WERI-Rb-1 (cell line): ENCODE results near the gene TPM4.

Source experiments
- DNase-seq: peaks from one replicate; pipeline ENCODE4 v3.0.0-alpha.2; 2020
- H3K27ac ChIP-seq: fragments of 250-450 bp; sonication (Bioruptor Pico); 2 replicates; pipeline ENCODE4 v1.5.1; 2020; ENCODE audit warnings: mild to moderate bottlenecking, moderate library complexity
- H3K27me3 ChIP-seq: fragments of 250-450 bp; sonication (Bioruptor Pico); 2 replicates; pipeline ENCODE4 v1.5.1; 2021; ENCODE audit warnings: mild to moderate bottlenecking, low read depth, moderate library complexity; ENCODE audit not compliant: insufficient read depth, severe bottlenecking
- H3K36me3 ChIP-seq: fragments of 250-450 bp; sonication (Bioruptor Pico); 2 replicates; pipeline ENCODE4 v1.5.1; 2020; ENCODE audit warnings: mild to moderate bottlenecking, moderate library complexity
- H3K4me3 ChIP-seq: 2 replicates; pipeline ENCODE4 v1.5.1; 2011; ENCODE audit warnings: low read depth, mild to moderate bottlenecking, control low read depth, low read length
- H3K9me3 ChIP-seq: fragments of 250-450 bp; sonication (Bioruptor Pico); 2 replicates; pipeline ENCODE4 v1.5.1; 2021; ENCODE audit warnings: mild to moderate bottlenecking, moderate library complexity; ENCODE audit not compliant: severe bottlenecking
- TF ChIP-seq, protein P1 (sequence below): IDR thresholded peaks from 2 replicates; pipeline ENCODE4 v1.5.1; 2011; ENCODE audit warnings: low read depth, mild to moderate bottlenecking, control low read depth, inconsistent platforms, low read length

The TPM4 gene

GRCh38 chr19:16134510-16134909 is 58.2 kb downstream of the TPM4 start:
- no peaks in the 10 kb centered on the region for H3K9me3 ChIP-seq
- H3K27me3 ChIP-seq = no peaks in the 10 kb centered on the region
- H3K36me3 ChIP-seq = peaks cover 39% of the 10 kb centered on the region
- no peak for DNase-seq
- no peak overlapping the region for H3K27ac ChIP-seq
- TF ChIP-seq, protein P1, sequence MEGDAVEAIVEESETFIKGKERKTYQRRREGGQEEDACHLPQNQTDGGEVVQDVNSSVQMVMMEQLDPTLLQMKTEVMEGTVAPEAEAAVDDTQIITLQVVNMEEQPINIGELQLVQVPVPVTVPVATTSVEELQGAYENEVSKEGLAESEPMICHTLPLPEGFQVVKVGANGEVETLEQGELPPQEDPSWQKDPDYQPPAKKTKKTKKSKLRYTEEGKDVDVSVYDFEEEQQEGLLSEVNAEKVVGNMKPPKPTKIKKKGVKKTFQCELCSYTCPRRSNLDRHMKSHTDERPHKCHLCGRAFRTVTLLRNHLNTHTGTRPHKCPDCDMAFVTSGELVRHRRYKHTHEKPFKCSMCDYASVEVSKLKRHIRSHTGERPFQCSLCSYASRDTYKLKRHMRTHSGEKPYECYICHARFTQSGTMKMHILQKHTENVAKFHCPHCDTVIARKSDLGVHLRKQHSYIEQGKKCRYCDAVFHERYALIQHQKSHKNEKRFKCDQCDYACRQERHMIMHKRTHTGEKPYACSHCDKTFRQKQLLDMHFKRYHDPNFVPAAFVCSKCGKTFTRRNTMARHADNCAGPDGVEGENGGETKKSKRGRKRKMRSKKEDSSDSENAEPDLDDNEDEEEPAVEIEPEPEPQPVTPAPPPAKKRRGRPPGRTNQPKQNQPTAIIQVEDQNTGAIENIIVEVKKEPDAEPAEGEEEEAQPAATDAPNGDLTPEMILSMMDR = no peak
- H3K4me3 ChIP-seq = no peak overlapping the region

GRCh38 chr19:16135430-16136127 is 59.3 kb downstream of the TPM4 start:
- H3K4me3 ChIP-seq = no peak overlapping the region
- no peak overlapping the region for H3K27ac ChIP-seq
- TF ChIP-seq, protein P1 = no peak
- DNase-seq = no peak
- H3K27me3 ChIP-seq = no peaks in the 10 kb centered on the region
- peaks cover 33% of the 10 kb centered on the region for H3K36me3 ChIP-seq
- H3K9me3 ChIP-seq = no peaks in the 10 kb centered on the region

- no peaks in the 10 kb centered on the region for H3K9me3 ChIP-seq
- TF ChIP-seq, protein P1 = no peak
- H3K36me3 ChIP-seq = peaks cover 30% of the 10 kb centered on the region
- no peak overlapping the region for H3K27ac ChIP-seq
- H3K4me3 ChIP-seq = no peak overlapping the region
- no peak for DNase-seq
- H3K27me3 ChIP-seq = no peaks in the 10 kb centered on the region
These were observed 60.1 kb downstream of the TPM4 start for GRCh38 chr19:16136185-16136999.

- no peak for DNase-seq
These were observed 63.5 kb downstream of the TPM4 start for GRCh38 chr19:16139752-16140151.

GRCh38 chr19:16141043-16141442 is 64.7 kb downstream of the TPM4 start:
- TF ChIP-seq, protein P1 = no peak
- no peak for DNase-seq
- H3K36me3 ChIP-seq = no peaks in the 10 kb centered on the region
- no peak overlapping the region for H3K27ac ChIP-seq
- no peak overlapping the region for H3K4me3 ChIP-seq
- no peaks in the 10 kb centered on the region for H3K27me3 ChIP-seq
- H3K9me3 ChIP-seq = no peaks in the 10 kb centered on the region

More at GRCh38 chr19:16139752-16140151, 63.5 kb downstream of the TPM4 start:
- no peak overlapping the region for H3K27ac ChIP-seq
- TF ChIP-seq, protein P1 = no peak
- no peak overlapping the region for H3K4me3 ChIP-seq
- no peaks in the 10 kb centered on the region for H3K9me3 ChIP-seq
- H3K36me3 ChIP-seq = no peaks in the 10 kb centered on the region; the same call in 1 of the 2 replicates
- no peaks in the 10 kb centered on the region for H3K27me3 ChIP-seq
